Esophagus mucosa (tissue), 1 donor: ENCODE results near the gene SH3D19. TPM values are rescaled to one million over a fixed set of nuclear protein-coding genes. Genes with fewer than 3 reads are reported as not detected.
"Not testable (repeated sequence)": the region's sequence is repeated elsewhere in the genome, so short reads cannot be mapped to it uniquely, and the experiment has no call there.

Experiments used
- ATAC-seq: fragments of 200-7000 bp; cut with Tn5 transposase; one replicate; pipeline ENCODE4 v1.9.1; 2020
- total RNA-seq: library from RNA; stranded (reverse); gene quantifications from one replicate; pipeline ENCODE4 v1.2.4, GENCODE V29; 2023
- donor health status: DM: yes; HTN: yes; CAD: no.

SH3D19 gene
- total RNA-seq, 1 donor from 2014 or later, result 31.6 TPM

GRCh38 chr4:151268905-151269304 is 56.5 kb downstream of the SH3D19 start:
- ATAC-seq, result not testable (repeated sequence)

GRCh38 chr4:151267822-151268535 is 57.4 kb downstream of the SH3D19 start:
- peak; percentile 96 for ATAC-seq

- no peak for ATAC-seq
These were observed 58.3 kb downstream of the SH3D19 start for GRCh38 chr4:151267104-151267503.

- no peak for ATAC-seq
These were observed 58.9 kb downstream of the SH3D19 start for GRCh38 chr4:151266497-151266896.

DNA sequence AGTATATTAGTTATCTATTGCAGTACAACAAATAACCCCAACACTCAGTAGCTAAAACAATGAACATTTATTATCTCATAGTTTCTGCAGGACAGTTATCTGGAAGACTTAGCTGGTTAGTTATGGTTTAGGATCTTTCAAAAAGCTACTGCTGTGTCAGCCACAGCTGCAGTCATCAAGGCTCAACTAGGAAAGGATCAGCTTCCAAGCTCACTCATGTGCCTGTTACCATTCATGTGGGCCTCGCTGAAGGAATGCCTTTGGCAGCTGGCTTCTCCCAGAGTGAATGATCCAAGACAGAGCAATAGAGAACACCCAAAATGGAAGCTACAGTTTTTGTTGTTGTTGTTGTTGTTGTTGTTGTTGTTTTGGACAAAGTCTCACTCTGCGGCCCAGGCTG is 62.0 kb downstream of the SH3D19 start:
- ATAC-seq, result no peak

GRCh38 chr4:151260526-151260925 is 64.9 kb downstream of the SH3D19 start:
- no peak for ATAC-seq

- no peak for ATAC-seq
These were observed 65.7 kb downstream of the SH3D19 start for GRCh38 chr4:151259752-151260151.

GRCh38 chr4:151257704-151258103 is 67.7 kb downstream of the SH3D19 start:
- no peak for ATAC-seq

GRCh38 chr4:151256134-151256533 is 69.3 kb downstream of the SH3D19 start:
- no peak for ATAC-seq

GRCh38 chr4:151255680-151256079 is 69.7 kb downstream of the SH3D19 start:
- not testable (repeated sequence) for ATAC-seq

GRCh38 chr4:151255226-151255625 is 70.2 kb downstream of the SH3D19 start:
- ATAC-seq, result not testable (repeated sequence)

- no peak for ATAC-seq
These were observed 73.7 kb downstream of the SH3D19 start for GRCh38 chr4:151251603-151252304.

GRCh38 chr4:151250706-151251105 is 74.7 kb downstream of the SH3D19 start:
- no peak for ATAC-seq

- ATAC-seq, result no peak
These were observed 76.9 kb downstream of the SH3D19 start for GRCh38 chr4:151248519-151248918.

DNA sequence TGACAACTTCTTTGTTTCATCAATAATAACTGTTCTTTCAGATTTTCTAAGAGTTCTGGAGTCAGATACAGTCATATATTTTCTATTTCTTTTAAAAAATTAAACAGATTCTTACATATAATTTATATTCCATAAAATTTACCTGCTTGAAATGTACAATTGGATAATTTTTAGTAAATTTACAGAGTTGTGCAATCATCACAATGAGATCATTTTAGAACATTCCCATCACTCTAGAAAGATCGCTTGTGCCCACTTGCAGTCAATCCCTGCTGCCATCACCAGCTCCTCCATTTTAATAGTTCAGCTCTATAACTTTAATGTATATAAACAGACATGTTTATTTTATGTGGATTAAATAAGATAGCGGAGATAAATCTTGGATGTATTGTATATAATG is 78.0 kb downstream of the SH3D19 start:
- no peak for ATAC-seq

- no peak for ATAC-seq
These were observed 78.7 kb downstream of the SH3D19 start for GRCh38 chr4:151246742-151247141.

- ATAC-seq, result no peak
These were observed 83.1 kb downstream of the SH3D19 start for GRCh38 chr4:151242305-151242704.

DNA sequence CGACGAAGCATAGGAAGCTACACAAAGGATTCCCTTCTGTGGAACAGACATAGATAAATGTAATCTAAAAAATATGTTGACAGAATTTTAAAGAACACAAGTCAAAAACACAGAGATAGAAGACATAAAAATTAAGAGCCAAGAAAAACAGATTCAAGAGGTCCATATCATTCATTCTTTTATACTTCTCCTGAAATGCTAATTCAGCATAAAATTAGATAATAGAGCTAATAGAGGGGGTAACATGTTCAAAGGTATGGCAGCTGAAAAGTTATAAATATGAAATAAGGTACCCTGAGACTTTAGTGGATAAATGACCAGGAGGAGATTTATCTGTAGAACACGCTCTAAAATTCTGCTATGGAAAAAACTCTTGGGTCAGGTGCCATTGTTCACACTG is 85.8 kb downstream of the SH3D19 start:
- ATAC-seq, result no peak

GRCh38 chr4:151238477-151238876 is 86.9 kb downstream of the SH3D19 start:
- no peak for ATAC-seq

DNA sequence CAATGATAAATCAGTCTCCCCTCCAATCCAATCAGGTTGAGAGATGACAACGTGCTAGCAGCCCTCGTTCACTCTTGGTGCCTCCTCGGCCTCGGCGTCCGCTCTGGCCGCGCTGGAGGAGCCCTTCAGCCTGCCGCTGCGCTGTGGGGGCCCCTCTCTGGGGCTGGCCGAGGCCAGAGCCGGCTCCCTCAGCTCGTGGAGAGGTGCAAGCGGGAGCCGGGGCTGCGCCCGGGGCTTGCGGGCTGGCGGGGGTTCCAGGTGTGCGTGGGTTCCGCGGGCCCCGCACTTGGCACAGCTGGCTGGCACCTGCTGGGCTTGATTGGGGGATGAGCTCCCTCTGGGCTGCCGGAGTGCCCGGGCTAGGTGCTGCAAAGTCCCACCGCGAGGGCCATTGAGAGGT is 89.4 kb downstream of the SH3D19 start:
- ATAC-seq, result no peak

DNA sequence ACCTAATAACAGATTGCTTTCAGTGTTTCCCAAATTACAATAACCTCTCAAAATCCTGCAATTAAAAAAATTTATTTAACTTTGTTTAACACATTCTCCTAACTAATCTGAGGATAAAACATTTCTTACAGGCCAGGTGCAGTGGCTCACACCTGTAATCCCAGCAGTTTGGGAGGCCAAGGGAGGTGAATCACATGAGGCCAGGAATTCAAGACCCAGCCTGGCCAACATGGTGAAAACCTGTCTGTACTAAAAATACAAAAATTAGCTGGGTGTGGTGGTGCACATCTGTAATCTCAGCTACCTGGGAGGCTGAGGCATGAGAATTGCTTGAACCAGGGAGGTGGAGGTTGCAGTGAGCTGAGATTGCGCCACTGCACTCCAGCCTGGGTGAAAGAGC is 90.0 kb downstream of the SH3D19 start:
- not testable (repeated sequence) for ATAC-seq

DNA sequence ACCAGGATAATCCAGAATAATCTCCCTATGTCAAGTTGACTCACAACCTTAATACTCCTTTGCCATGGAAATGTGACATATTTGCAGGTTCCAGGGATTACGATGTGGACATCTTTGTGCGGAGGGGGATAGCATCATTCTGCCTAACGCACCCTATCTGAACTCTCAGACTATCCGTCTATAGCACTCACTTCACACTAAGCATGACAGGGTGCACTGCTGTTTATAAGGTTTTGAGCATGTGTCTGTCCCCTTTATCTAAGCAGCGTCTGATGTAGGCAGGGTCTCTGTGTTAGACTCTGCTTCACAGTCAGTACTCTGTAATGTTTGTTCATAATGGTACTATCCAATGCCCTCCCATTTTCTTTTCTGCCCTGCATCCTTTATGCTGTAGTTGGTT is 91.8 kb downstream of the SH3D19 start:
- no peak for ATAC-seq

DNA sequence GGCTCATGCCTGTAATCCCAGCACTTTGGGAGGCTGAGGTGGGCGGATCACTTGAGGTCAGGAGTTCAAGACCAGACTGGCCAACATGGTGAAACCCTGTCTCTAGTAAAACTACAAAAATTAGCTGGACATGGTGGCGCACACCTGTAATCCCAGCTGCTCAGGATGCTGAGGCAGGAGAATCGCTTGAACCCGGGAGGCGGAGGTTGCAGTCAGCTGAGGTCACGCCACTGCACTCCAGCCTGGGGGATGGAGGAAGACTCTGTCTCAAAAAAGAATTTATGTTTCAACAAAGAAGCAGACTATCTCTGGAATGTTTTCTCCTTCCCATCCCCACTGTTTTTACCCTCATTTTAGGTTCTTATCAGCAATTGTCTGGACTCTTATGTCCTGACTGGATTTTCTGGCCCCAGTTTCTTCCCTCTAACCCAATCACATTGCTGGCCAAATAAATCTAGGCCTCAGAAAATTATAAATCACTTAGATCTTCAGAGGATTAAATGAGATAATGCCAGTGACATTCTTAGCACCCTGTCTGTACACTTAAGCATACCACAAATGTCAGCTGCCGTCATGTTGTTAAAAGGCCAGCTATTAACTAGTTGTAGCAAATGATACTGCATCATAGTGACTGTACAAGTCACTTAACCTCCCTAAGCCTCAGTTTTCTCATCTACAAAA is 93.3 kb downstream of the SH3D19 start:
- ATAC-seq, result peak; percentile 35
